Kasumi-1 (cell line): ENCODE results near the gene CLDN34.

Experiments
- DNase-seq, 2 experiments: peaks; one replicate each; lab custom pipeline; 2025; lab: John Stamatoyannopoulos, UW

CLDN34 gene, protein sequence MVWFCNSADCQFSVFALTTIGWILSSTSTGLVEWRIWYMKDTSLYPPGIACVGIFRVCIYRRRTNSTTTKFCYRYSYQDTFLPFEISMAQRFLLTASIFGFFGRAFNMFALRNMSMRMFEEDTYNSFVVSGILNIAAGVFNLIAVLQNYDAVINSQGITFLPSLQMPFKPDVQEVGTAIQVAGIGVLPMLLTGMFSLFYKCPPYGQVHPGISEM

GRCh38 chrX:9966775-9967408 lies at the start of gene CLDN34:
Gene CLDN34 (plus strand): TSS chrX:9967358. CDS start chrX:9967358, 0 bp downstream.
- DNase-seq: no peak

GRCh38 chrX:9917861-9918260 lies 49.3 kb upstream of the CLDN34 start:
- DNase-seq: no peak

DNA sequence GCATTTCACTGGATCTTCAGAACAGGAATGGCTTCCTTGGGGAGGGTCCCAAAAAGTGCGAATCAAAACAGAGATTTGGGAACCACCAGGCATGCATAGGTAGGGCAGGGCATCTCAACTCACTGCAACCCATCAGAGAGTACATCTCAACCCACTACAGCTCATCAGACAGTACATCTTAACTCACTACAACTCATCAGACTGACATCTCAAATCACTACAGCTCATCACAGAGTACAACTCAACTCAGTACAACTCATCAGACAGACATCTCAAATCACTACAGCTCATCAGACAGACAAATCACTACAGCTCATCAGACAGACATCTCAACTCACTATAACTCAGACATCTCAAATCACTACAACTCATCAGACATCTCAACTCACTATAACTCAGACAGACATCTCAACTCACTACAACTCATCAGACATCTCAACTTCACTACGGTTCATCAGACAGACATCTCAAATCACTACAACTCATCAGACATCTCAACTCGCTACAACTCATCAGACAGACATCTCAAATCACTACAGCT lies 47.5 kb upstream of the CLDN34 start:
- no peak for DNase-seq

DNA sequence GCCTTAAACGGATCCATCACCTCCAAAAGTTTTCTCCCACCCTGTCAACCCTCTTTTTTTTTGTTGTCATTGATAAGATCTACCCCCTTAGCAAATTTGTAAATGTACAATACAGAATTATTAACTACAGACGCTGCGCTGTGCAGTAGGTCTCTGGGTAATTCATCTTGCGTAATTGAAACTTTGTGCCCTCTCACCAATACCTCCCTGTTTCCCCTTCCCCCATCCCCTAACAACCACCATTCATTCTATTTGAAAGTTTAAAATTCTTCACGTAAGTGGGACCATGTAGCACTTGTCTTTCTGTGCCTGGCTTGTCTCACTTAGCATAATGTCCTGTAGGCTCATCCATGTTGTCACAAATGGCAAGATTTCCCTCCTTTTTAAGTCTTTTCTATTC lies 45.8 kb upstream of the CLDN34 start:
- no peak for DNase-seq

- DNase-seq: no peak
These were observed 43.8 kb upstream of the CLDN34 start for GRCh38 chrX:9923357-9923756.

GRCh38 chrX:9926002-9926401 lies 41.2 kb upstream of the CLDN34 start:
- no peak for DNase-seq

GRCh38 chrX:9927698-9928482 lies 39.3 kb upstream of the CLDN34 start:
- no peak for DNase-seq

DNA sequence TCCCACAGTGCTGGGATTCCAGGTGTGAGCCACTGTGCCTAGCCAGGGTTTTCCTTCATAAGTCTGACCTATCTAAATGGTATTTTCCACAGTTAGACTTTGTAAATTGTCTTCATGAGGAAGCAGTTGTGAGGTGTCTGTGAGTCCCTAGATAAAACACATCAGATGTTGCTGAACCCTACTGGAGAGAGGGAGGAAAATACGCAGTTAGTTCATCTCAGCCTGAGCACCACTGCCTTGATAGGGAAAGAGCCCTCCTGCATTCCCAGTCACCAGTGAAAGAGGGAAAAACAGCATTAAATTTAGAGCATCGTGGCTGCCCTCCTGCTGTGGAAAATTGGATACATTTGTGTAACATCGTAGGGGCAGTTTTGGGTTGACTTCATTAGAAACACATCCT lies 31.7 kb upstream of the CLDN34 start:
- no peak for DNase-seq

DNA sequence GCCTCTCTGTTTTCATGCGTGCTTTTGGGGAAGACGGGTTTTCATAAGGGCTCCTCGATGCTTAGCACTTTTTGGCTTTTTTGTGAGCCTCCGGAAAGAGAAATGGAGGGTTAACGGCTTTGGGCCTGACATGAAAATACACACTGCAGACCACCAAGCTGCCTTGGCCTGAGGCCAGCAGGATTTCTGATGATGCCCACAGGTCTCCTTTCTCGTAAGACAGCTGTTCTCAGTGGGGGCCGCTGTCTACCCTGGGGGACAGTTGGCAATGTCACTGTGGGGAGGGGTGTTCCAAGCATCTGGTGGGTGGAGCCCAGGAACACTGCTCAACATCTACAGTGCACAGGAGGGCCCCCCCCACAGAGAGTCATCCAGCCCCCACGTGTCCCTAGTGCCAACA lies 29.4 kb upstream of the CLDN34 start:
- no peak for DNase-seq

DNA sequence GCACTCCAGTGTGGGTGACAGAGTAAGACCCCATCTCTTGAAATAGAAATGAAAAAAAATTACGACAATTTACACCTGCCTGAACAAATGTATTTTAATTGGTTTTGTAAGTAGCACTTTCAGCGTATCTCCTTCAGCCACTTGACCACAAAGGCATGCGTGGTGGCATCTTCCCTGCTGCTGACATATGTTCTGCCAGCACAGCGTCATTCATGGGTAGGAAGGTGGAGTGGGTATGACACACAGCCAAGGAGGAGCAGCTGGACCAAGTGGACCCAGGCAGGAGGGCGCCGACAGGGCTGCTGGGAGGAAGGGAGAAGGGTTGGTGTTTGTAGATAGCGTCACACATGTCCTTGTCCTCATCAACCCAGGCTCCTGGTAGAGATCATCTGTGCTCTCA lies 28.6 kb upstream of the CLDN34 start:
- no peak for DNase-seq

- no peak for DNase-seq
These were observed 26.7 kb upstream of the CLDN34 start for GRCh38 chrX:9940421-9940820.

DNA sequence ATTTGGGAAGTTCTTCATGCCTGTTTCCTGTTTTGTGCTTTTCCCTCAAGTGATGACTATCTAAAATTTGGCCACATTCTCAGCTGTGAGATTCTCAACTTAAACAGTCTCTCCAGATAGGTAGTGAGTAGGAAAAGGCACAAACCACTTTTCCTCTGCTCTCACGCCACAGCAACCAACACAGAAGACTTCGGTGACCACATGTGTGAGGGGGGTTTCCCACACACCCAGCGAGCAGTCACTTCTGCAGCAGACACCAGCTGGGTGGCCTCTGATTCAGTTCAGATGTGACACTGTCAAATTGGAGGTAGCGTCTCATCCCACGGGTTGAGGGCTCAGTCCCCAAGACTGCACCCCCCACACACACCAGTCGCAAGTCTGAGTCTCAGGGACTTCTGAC lies 25.1 kb upstream of the CLDN34 start:
- DNase-seq: no peak

- no peak for DNase-seq
These were observed 23.7 kb upstream of the CLDN34 start for GRCh38 chrX:9943420-9943819.

DNA sequence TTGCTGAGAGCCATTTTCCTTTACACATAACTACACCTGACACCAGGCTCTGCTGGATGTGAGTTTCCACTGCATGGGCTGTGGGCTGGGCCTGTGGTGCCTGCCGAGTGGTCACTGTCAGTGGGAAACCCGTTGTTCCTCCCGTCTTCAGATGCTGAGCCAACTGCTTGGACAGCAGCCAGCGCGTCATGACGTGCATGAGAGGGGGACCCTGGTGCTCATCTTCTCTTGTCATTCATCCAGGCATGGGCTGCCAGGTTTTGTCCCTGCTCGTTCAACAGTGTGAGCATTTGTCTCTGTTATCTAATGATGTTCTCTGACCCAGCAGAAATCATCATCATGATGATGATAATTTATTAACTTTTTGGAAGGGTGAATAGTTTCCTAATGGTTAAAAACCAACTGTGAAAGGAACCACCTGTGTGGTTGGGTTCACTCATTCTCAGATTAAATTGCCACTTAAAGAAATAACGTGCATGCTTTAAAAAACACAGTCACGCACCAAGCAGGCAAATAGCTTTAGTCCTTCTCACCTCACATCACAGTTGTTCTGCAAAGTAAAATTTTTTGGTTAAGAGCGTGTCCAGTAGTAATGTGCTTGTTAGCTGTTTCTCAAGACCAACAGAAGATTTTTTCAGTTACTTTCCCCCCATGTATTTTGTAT lies 19.9 kb upstream of the CLDN34 start:
- DNase-seq: no peak

DNA sequence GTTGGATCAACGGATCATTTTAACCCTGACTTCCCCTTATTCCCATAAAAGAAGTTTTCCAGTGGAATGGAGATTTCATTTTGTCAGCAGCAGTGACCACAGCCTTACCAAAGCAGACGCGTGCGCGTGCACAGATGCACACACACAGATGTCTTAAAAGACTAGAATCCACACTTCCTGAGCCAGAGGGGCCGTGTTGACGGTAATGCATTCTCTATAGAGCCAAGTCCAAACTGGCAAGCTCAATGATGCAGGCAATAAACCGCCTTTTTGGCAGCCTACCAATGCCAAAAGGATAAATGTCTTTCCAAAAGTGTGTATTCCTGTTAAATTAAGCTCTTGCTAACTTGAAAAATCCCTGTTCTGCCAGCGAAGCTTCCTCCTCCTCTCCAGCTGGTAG lies 18.8 kb upstream of the CLDN34 start:
- DNase-seq: no peak

- no peak for DNase-seq
These were observed 14.9 kb upstream of the CLDN34 start for GRCh38 chrX:9952300-9952699.

DNA sequence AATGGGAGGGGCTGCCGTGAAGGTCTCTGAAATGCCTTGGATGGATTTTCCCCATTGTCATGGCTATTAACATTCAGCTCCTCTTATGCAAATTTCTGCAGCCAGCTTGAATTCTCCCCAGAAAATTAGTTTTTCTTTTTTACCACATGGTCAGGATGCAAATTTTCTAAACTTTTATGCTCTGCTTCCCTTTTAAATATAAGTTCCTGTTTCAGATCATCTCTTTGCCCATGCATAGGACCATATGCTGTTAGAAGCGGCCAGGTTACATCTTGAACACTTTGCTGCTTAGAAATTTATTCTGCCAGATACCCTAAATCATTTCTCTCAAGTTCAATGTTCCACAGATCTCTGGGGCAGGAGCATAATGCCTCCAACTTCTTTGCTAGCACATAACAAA lies 13.8 kb upstream of the CLDN34 start:
- no peak for DNase-seq

DNA sequence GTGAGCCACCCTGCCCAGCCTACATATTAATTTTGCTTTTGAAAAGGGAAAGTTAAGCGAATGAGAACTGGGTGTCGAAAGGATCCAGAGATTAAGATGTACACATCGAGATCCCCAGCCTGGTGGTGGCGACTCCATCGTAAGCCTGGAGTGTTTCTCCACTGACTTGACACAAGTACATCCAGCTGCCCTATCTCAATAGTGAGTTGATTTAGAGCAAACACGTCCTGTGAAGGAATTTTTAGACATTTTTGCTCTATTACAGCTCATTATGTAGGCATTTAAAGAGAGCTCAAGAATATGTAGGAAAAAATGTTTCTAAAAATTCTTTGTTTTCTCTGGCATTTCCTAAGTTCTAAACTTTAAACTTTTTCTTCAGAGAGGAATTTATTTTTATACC lies 11.7 kb upstream of the CLDN34 start:
- no peak for DNase-seq

DNA sequence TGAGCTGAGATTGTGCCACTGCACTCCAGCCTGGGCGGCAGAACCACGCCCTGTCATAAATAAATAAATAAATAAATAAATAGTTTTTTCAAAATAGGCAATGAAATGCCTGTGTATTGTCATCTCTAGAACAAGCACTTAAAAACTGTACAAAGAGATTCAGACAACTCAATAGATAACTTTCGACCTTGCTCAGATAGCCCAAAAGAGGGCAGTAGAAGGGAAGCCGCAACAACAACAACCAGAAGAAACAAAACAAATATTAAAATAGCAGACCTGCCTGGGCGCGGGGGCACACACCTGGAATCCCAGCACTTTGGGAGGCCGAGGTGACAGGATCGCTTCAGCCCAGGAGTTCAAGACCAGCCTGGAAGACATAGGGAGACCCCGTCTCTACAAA lies 9.4 kb upstream of the CLDN34 start:
- DNase-seq: no peak

DNA sequence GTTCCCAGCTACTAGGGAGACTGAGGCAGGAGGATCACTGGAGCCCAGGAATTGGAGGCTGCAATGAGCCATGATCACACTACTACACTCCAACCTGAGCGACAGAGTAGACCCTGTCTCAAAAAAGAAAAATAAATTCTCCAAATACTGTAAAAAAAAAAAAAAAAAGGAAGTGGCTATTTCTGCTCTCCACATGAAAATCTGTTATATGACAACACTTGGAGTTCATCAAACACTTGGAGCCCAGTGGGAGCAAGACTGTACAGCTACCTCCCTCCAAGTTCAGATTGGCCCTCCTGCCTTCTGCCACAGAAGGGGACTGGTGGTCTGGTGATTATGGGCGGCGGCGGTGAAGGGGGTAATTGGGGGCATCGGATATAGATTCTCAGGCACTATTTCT lies 9.0 kb upstream of the CLDN34 start:
- peak in 1 of 2 experiments; percentile 16 for DNase-seq

DNA sequence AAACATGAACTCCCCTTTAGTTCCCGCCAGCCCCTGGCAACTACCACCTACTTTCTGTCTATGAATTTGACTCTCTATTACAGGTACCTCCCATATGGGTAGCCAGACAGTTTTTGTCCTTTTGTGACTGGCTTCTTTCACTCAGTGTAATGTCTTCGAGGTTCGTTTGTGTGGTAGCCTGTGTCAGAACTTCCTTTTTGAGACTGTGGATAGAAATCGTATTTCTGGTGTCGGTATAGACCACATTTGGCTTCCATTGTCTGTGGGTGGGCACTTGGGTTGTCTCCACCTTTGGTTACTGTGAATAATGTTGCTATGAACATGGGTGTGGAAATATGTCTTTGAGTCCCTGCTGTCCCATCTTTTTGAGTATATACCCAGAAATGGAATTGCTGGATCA lies 5.4 kb upstream of the CLDN34 start:
- no peak for DNase-seq

DNA sequence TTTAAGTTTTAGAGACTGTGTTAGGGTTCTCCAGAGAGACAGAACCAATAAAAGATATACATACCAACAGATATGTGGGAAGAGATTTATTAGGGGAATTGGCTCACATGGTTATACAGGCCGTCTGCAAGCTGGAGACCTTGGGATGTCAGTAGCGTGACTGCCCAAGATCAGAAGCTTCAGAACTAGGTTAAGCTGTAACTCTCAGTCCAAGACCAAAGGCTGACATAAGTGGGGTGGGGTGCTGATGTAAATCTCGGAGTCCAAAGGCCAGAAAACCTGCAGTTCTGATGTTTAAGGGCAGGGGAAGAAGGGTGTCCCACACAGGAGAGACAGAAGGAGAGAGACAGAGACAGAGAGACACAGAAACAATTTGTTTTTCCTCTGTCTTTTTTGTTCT lies 10.5 kb downstream of the CLDN34 start:
- no peak for DNase-seq

GRCh38 chrX:9980401-9980800 lies 13.2 kb downstream of the CLDN34 start:
- no peak for DNase-seq
